ENCODE data around the gene CRYGS. TPM values are rescaled to one million over a fixed set of nuclear protein-coding genes. Genes with fewer than 3 reads are reported as not detected.

CRYGS gene
- total and polyA plus RNA-seq, 2 experiments from 2014 or later: 2.0 to 2.9 TPM

DNA sequence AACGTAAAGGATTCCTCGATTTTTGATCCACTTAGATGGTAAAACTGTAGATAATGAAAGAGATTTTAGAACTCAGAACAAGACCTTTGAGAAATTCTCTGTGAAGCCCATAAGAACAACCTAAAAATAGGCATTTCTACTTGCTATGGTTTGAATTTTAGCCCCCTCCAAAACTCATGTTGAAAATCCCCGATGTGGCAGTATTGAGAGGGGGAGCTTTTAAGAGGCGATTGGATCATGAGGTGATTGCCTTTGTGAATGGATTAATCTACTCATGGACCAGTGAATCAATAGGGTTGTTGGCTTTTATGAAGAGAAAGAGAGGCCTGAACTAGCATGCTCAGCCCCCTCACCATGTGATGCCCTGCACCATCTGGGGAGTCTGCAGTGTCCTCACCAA is 48.5 kb upstream of the CRYGS start:
- H3K9me2 ChIP-seq (ENCODE audit: insufficient read depth): no peaks in the 10 kb centered on the region
- H3K36me3 ChIP-seq (ENCODE audit: insufficient read depth): no peaks in the 10 kb centered on the region
- no peaks in the 10 kb centered on the region for H3F3A ChIP-seq (replicated peaks; ENCODE audit: low read depth)
- H3K27ac ChIP-seq (ENCODE audit: low read depth): no peak overlapping the region
- H4K20me1 ChIP-seq (replicated peaks; ENCODE audit: insufficient read depth): no peaks in the 10 kb centered on the region
- H3K4me3 ChIP-seq: no peak overlapping the region
- TF ChIP-seq ZNF331 (CRISPR knock-in tag; IDR thresholded peaks at IDR 0.05; ENCODE audit: low read depth): no peak
- no peak for TF ChIP-seq EZH2 (IDR thresholded peaks at IDR 0.05; ENCODE audit: low read depth, unreplicated experiment)
- no peak for TF ChIP-seq JUNB (IDR thresholded peaks at IDR 0.05; ENCODE audit: unreplicated experiment)
- TF ChIP-seq STAT1 (IDR thresholded peaks at IDR 0.05; ENCODE audit: unreplicated experiment): no peak
- TF ChIP-seq ETS1 (IDR thresholded peaks at IDR 0.05): no peak
- TF ChIP-seq EZH2phosphoT487 (IDR thresholded peaks at IDR 0.05; ENCODE audit: unreplicated experiment): no peak
- TF ChIP-seq NANOG (IDR thresholded peaks at IDR 0.05; ENCODE audit: borderline replicate concordance): no peak
- no peak for TF ChIP-seq POLR2AphosphoS5 (IDR thresholded peaks at IDR 0.05; ENCODE audit: low read depth)
- no peaks in the 10 kb centered on the region for H3K27me3 ChIP-seq (ENCODE audit: insufficient read depth)
- no peak overlapping the region for H3K4me3 Mint-ChIP-seq
- DNase-seq (ENCODE audit: low spot score) (no peak), ATAC-seq (no peak)
- no peaks in the 10 kb centered on the region for H3K27me3 Mint-ChIP-seq (ENCODE audit: insufficient read depth, low read depth, poor library complexity)
- H3K4me1 Mint-ChIP-seq: peaks cover 6% of the 10 kb centered on the region
- no peaks in the 10 kb centered on the region; the same call in 2 of the 3 replicates for H3K9me3 Mint-ChIP-seq
- H3K27ac Mint-ChIP-seq: no peak overlapping the region
- H2AFZ ChIP-seq: no peak overlapping the region
- H3K4me1 ChIP-seq (ENCODE audit: insufficient read depth): no peaks in the 10 kb centered on the region
- H3K79me2 ChIP-seq (replicated peaks; ENCODE audit: insufficient read depth): no peaks in the 10 kb centered on the region
- H3K4me2 ChIP-seq: no peak overlapping the region
- no peaks in the 10 kb centered on the region for H3K36me3 Mint-ChIP-seq (ENCODE audit: low read depth)

GRCh38 chr3:186590580-186591295 is 46.6 kb upstream of the CRYGS start:
- peaks cover under 1% of the 10 kb centered on the region; the same call in 1 of the 3 replicates for H3K36me3 Mint-ChIP-seq (ENCODE audit: low read depth)
- H3K27ac Mint-ChIP-seq: no peak overlapping the region
- no peaks in the 10 kb centered on the region for H3K27me3 ChIP-seq (ENCODE audit: insufficient read depth)
- no peaks in the 10 kb centered on the region for H3K9me2 ChIP-seq (ENCODE audit: insufficient read depth)
- DNase-seq (ENCODE audit: low spot score) (no peak), ATAC-seq (no peak)
- no peaks in the 10 kb centered on the region for H3F3A ChIP-seq (replicated peaks; ENCODE audit: low read depth)
- no peaks in the 10 kb centered on the region for H3K4me1 Mint-ChIP-seq
- H3K4me1 ChIP-seq (ENCODE audit: insufficient read depth): no peaks in the 10 kb centered on the region
- H3K4me2 ChIP-seq: no peak overlapping the region
- no peak overlapping the region for H2AFZ ChIP-seq
- no peaks in the 10 kb centered on the region for H3K79me2 ChIP-seq (replicated peaks; ENCODE audit: insufficient read depth)
- H3K27me3 Mint-ChIP-seq (ENCODE audit: insufficient read depth, low read depth, poor library complexity): no peaks in the 10 kb centered on the region
- H3K4me3 Mint-ChIP-seq: no peak overlapping the region
- no peak overlapping the region for H3K27ac ChIP-seq (ENCODE audit: low read depth)
- no peaks in the 10 kb centered on the region for H3K36me3 ChIP-seq (ENCODE audit: insufficient read depth)
- H4K20me1 ChIP-seq (replicated peaks; ENCODE audit: insufficient read depth): no peaks in the 10 kb centered on the region
- no peak overlapping the region for H3K4me3 ChIP-seq
- H3K9me3 Mint-ChIP-seq: no peaks in the 10 kb centered on the region
- TF ChIP-seq ETS1 (IDR thresholded peaks at IDR 0.05) (no peak), EZH2 (IDR thresholded peaks at IDR 0.05; ENCODE audit: low read depth, unreplicated experiment) (no peak), CREB1 (CRISPR knock-in tag; IDR thresholded peaks at IDR 0.05; ENCODE audit: low read depth) (no peak), ZNF331 (CRISPR knock-in tag; IDR thresholded peaks at IDR 0.05; ENCODE audit: low read depth) (no peak), NANOG (IDR thresholded peaks at IDR 0.05; ENCODE audit: borderline replicate concordance) (no peak), CTCF (conservative IDR thresholded peaks at IDR 0.05; ENCODE audit: low read depth in 2 of 2) (no peak)
- TF ChIP-seq, protein P1, sequence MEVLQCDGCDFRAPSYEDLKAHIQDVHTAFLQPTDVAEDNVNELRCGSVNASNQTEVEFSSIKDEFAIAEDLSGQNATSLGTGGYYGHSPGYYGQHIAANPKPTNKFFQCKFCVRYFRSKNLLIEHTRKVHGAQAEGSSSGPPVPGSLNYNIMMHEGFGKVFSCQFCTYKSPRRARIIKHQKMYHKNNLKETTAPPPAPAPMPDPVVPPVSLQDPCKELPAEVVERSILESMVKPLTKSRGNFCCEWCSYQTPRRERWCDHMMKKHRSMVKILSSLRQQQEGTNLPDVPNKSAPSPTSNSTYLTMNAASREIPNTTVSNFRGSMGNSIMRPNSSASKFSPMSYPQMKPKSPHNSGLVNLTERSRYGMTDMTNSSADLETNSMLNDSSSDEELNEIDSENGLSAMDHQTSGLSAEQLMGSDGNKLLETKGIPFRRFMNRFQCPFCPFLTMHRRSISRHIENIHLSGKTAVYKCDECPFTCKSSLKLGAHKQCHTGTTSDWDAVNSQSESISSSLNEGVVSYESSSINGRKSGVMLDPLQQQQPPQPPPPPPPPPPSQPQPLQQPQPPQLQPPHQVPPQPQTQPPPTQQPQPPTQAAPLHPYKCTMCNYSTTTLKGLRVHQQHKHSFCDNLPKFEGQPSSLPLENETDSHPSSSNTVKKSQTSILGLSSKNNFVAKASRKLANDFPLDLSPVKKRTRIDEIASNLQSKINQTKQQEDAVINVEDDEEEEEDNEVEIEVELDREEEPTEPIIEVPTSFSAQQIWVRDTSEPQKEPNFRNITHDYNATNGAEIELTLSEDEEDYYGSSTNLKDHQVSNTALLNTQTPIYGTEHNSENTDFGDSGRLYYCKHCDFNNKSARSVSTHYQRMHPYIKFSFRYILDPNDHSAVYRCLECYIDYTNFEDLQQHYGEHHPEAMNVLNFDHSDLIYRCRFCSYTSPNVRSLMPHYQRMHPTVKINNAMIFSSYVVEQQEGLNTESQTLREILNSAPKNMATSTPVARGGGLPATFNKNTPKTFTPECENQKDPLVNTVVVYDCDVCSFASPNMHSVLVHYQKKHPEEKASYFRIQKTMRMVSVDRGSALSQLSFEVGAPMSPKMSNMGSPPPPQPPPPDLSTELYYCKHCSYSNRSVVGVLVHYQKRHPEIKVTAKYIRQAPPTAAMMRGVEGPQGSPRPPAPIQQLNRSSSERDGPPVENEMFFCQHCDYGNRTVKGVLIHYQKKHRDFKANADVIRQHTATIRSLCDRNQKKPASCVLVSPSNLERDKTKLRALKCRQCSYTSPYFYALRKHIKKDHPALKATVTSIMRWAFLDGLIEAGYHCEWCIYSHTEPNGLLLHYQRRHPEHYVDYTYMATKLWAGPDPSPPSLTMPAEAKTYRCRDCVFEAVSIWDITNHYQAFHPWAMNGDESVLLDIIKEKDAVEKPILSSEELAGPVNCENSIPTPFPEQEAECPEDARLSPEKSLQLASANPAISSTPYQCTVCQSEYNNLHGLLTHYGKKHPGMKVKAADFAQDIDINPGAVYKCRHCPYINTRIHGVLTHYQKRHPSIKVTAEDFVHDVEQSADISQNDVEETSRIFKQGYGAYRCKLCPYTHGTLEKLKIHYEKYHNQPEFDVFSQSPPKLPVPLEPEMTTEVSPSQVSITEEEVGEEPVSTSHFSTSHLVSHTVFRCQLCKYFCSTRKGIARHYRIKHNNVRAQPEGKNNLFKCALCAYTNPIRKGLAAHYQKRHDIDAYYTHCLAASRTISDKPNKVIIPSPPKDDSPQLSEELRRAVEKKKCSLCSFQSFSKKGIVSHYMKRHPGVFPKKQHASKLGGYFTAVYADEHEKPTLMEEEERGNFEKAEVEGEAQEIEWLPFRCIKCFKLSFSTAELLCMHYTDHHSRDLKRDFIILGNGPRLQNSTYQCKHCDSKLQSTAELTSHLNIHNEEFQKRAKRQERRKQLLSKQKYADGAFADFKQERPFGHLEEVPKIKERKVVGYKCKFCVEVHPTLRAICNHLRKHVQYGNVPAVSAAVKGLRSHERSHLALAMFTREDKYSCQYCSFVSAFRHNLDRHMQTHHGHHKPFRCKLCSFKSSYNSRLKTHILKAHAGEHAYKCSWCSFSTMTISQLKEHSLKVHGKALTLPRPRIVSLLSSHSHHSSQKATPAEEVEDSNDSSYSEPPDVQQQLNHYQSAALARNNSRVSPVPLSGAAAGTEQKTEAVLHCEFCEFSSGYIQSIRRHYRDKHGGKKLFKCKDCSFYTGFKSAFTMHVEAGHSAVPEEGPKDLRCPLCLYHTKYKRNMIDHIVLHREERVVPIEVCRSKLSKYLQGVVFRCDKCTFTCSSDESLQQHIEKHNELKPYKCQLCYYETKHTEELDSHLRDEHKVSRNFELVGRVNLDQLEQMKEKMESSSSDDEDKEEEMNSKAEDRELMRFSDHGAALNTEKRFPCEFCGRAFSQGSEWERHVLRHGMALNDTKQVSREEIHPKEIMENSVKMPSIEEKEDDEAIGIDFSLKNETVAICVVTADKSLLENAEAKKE (CRISPR knock-in tag; IDR thresholded peaks at IDR 0.05): no peak

Data from GM23338 (cell line).